Activated naive CD8-positive, alpha-beta T cell (primary cell): ENCODE measurements around the gene NANOS1.

Experiments used
- H3K27ac Mint-ChIP-seq: one replicate; pipeline ENCODE4 v1.8.0; 2021; ENCODE audit warnings: mixed read lengths
- H3K27me3 Mint-ChIP-seq: one replicate; pipeline ENCODE4 v1.8.0; 2021; ENCODE audit warnings: mixed read lengths
- H3K36me3 Mint-ChIP-seq: one replicate; pipeline ENCODE4 v1.8.0; 2021; ENCODE audit warnings: mixed read lengths
- H3K4me1 Mint-ChIP-seq: one replicate; pipeline ENCODE4 v1.8.0; 2021; ENCODE audit warnings: low read depth, mixed read lengths
- H3K4me3 Mint-ChIP-seq: one replicate; pipeline ENCODE4 v1.8.0; 2021; ENCODE audit warnings: mild to moderate bottlenecking, mixed read lengths
- H3K9me3 Mint-ChIP-seq: one replicate; pipeline ENCODE4 v1.8.0; 2021; ENCODE audit warnings: low read depth, mixed read lengths

Gene NANOS1

GRCh38 chr10:119028900-119029612 lies 458 bp upstream of the NANOS1 start:
- Mint-ChIP-seq H3K27ac (no peak overlapping the region), H3K4me3 (peak overlapping the region; percentile 74), H3K27me3 (no peaks in the 10 kb centered on the region)

GRCh38 chr10:119030421-119031250 lies 1.1 kb downstream of the NANOS1 start:
- Mint-ChIP-seq H3K27ac (no peak overlapping the region), H3K27me3 (no peaks in the 10 kb centered on the region), H3K9me3 (no peaks in the 10 kb centered on the region), H3K36me3 (peaks cover 10% of the 10 kb centered on the region), H3K4me3 (peak overlapping the region; percentile 67), H3K4me1 (peaks cover 18% of the 10 kb centered on the region)

More at GRCh38 chr10:119028900-119029612, 458 bp upstream of the NANOS1 start:
- peaks cover 7% of the 10 kb centered on the region for H3K36me3 Mint-ChIP-seq
- H3K4me1 Mint-ChIP-seq: peaks cover 18% of the 10 kb centered on the region
- H3K9me3 Mint-ChIP-seq: no peaks in the 10 kb centered on the region

GRCh38 chr10:119031496-119032059 lies 2.1 kb downstream of the NANOS1 start:
- Mint-ChIP-seq H3K4me1 (peaks cover 18% of the 10 kb centered on the region), H3K9me3 (no peaks in the 10 kb centered on the region), H3K4me3 (peak overlapping the region; percentile 45), H3K27me3 (no peaks in the 10 kb centered on the region), H3K27ac (no peak overlapping the region), H3K36me3 (peaks cover 10% of the 10 kb centered on the region)

GRCh38 chr10:119039161-119039560 lies 9.6 kb downstream of the NANOS1 start:
- H3K36me3 Mint-ChIP-seq: peaks cover 26% of the 10 kb centered on the region
- no peak overlapping the region for H3K27ac Mint-ChIP-seq
- peaks cover 6% of the 10 kb centered on the region for H3K4me1 Mint-ChIP-seq
- H3K9me3 Mint-ChIP-seq: no peaks in the 10 kb centered on the region
- no peak overlapping the region for H3K4me3 Mint-ChIP-seq
- no peaks in the 10 kb centered on the region for H3K27me3 Mint-ChIP-seq

GRCh38 chr10:119041326-119041725 lies 11.8 kb downstream of the NANOS1 start:
- Mint-ChIP-seq H3K9me3 (no peaks in the 10 kb centered on the region), H3K4me3 (no peak overlapping the region)

GRCh38 chr10:119042169-119042568 lies 12.7 kb downstream of the NANOS1 start:
- H3K9me3 Mint-ChIP-seq: no peaks in the 10 kb centered on the region
- peaks cover 7% of the 10 kb centered on the region for H3K4me1 Mint-ChIP-seq
- no peaks in the 10 kb centered on the region for H3K27me3 Mint-ChIP-seq
- H3K4me3 Mint-ChIP-seq: no peak overlapping the region
- peaks cover 27% of the 10 kb centered on the region for H3K36me3 Mint-ChIP-seq
- H3K27ac Mint-ChIP-seq: no peak overlapping the region

More at GRCh38 chr10:119041326-119041725, 11.8 kb downstream of the NANOS1 start:
- Mint-ChIP-seq H3K4me1 (peaks cover 6% of the 10 kb centered on the region), H3K36me3 (peaks cover 28% of the 10 kb centered on the region), H3K27ac (no peak overlapping the region), H3K27me3 (no peaks in the 10 kb centered on the region)

GRCh38 chr10:119045561-119045960 lies 16.0 kb downstream of the NANOS1 start:
- H3K27ac Mint-ChIP-seq: peak overlapping the region; percentile 3
- peaks cover 4% of the 10 kb centered on the region for H3K4me1 Mint-ChIP-seq
- H3K27me3 Mint-ChIP-seq: no peaks in the 10 kb centered on the region
- H3K4me3 Mint-ChIP-seq: no peak overlapping the region
- peaks cover 18% of the 10 kb centered on the region for H3K36me3 Mint-ChIP-seq
- no peaks in the 10 kb centered on the region for H3K9me3 Mint-ChIP-seq

- peaks cover 9% of the 10 kb centered on the region for H3K4me1 Mint-ChIP-seq
- H3K4me3 Mint-ChIP-seq: no peak overlapping the region
- no peaks in the 10 kb centered on the region for H3K9me3 Mint-ChIP-seq
- peaks cover 17% of the 10 kb centered on the region for H3K36me3 Mint-ChIP-seq
- no peak overlapping the region for H3K27ac Mint-ChIP-seq
- no peaks in the 10 kb centered on the region for H3K27me3 Mint-ChIP-seq
These were observed 19.8 kb downstream of the NANOS1 start for GRCh38 chr10:119049361-119049760.

- H3K36me3 Mint-ChIP-seq: peaks cover 17% of the 10 kb centered on the region
- H3K27me3 Mint-ChIP-seq: no peaks in the 10 kb centered on the region
- no peaks in the 10 kb centered on the region for H3K9me3 Mint-ChIP-seq
- no peak overlapping the region for H3K27ac Mint-ChIP-seq
- H3K4me3 Mint-ChIP-seq: no peak overlapping the region
- H3K4me1 Mint-ChIP-seq: peaks cover 9% of the 10 kb centered on the region
These were observed 20.3 kb downstream of the NANOS1 start for GRCh38 chr10:119049777-119050176.

GRCh38 chr10:119051775-119052174 lies 22.3 kb downstream of the NANOS1 start:
- H3K36me3 Mint-ChIP-seq: peaks cover 16% of the 10 kb centered on the region
- no peak overlapping the region for H3K4me3 Mint-ChIP-seq
- H3K9me3 Mint-ChIP-seq: no peaks in the 10 kb centered on the region
- no peak overlapping the region for H3K27ac Mint-ChIP-seq
- H3K27me3 Mint-ChIP-seq: no peaks in the 10 kb centered on the region
- H3K4me1 Mint-ChIP-seq: peaks cover 9% of the 10 kb centered on the region

GRCh38 chr10:119055472-119055871 lies 26.0 kb downstream of the NANOS1 start:
- Mint-ChIP-seq H3K4me1 (peaks cover 10% of the 10 kb centered on the region), H3K36me3 (peaks cover 26% of the 10 kb centered on the region), H3K4me3 (no peak overlapping the region), H3K9me3 (no peaks in the 10 kb centered on the region), H3K27me3 (no peaks in the 10 kb centered on the region), H3K27ac (no peak overlapping the region)

- Mint-ChIP-seq H3K9me3 (no peaks in the 10 kb centered on the region), H3K36me3 (peaks cover 21% of the 10 kb centered on the region), H3K4me1 (peaks cover 14% of the 10 kb centered on the region), H3K4me3 (no peak overlapping the region), H3K27me3 (no peaks in the 10 kb centered on the region), H3K27ac (no peak overlapping the region)
These were observed 28.5 kb downstream of the NANOS1 start for GRCh38 chr10:119058010-119058409.

GRCh38 chr10:119059557-119059956 lies 30.0 kb downstream of the NANOS1 start:
- Mint-ChIP-seq H3K27me3 (no peaks in the 10 kb centered on the region), H3K36me3 (peaks cover 21% of the 10 kb centered on the region), H3K9me3 (no peaks in the 10 kb centered on the region), H3K4me1 (peaks cover 21% of the 10 kb centered on the region), H3K27ac (no peak overlapping the region), H3K4me3 (no peak overlapping the region)

GRCh38 chr10:119060107-119060506 lies 30.6 kb downstream of the NANOS1 start:
- Mint-ChIP-seq H3K36me3 (peaks cover 22% of the 10 kb centered on the region), H3K27me3 (no peaks in the 10 kb centered on the region), H3K27ac (no peak overlapping the region), H3K9me3 (no peaks in the 10 kb centered on the region), H3K4me3 (no peak overlapping the region), H3K4me1 (peaks cover 21% of the 10 kb centered on the region)

- Mint-ChIP-seq H3K4me3 (no peak overlapping the region), H3K4me1 (peaks cover 21% of the 10 kb centered on the region), H3K27me3 (no peaks in the 10 kb centered on the region), H3K9me3 (no peaks in the 10 kb centered on the region), H3K36me3 (peaks cover 24% of the 10 kb centered on the region), H3K27ac (no peak overlapping the region)
These were observed 31.8 kb downstream of the NANOS1 start for GRCh38 chr10:119061352-119061751.
